H1 (cell line): Measurements from ENCODE around the gene NEK4. TPM values are rescaled to one million over a fixed set of nuclear protein-coding genes. Genes with fewer than 3 reads are reported as not detected.

Experiments
- ATF2 ChIP-seq: IDR thresholded peaks from 2 replicates; pipeline ENCODE4 v1.6.1; 2012; ENCODE audit warnings: low read length, inconsistent platforms
- BACH1 ChIP-seq: IDR thresholded peaks from 2 replicates; pipeline ENCODE4 v1.6.1; 2012; ENCODE audit warnings: low read length, improper control_type of control experiment
- BRCA1 ChIP-seq: IDR thresholded peaks from 2 replicates; pipeline ENCODE4 v1.6.1; 2012; ENCODE audit warnings: low read depth, low read length, improper control_type of control experiment
- CEBPB ChIP-seq: IDR thresholded peaks from 2 replicates; pipeline ENCODE4 v1.6.1; 2012; ENCODE audit warnings: low read depth, low read length
- CTBP2 ChIP-seq: IDR thresholded peaks from 2 replicates; pipeline ENCODE4 v1.7.0; 2011; ENCODE audit warnings: borderline replicate concordance, mild to moderate bottlenecking, moderate library complexity, mixed read lengths, low read length; ENCODE audit not compliant: insufficient read depth, insufficient read length
- EP300 ChIP-seq, 2 experiments: IDR thresholded peaks; 1 replicate in 1 of 2; 2 replicates in 1 of 2; pipeline ENCODE4 v1.6.1; 2011 to 2012; ENCODE audit warnings: low read depth in 2 of 2, low read length in 2 of 2, mild to moderate bottlenecking in 2 of 2, borderline replicate concordance in 1 of 2, inconsistent platforms in 1 of 2, moderate library complexity in 1 of 2
- FOSL1 ChIP-seq: IDR thresholded peaks from 2 replicates; pipeline ENCODE4 v1.6.1; 2011; ENCODE audit warnings: mild to moderate bottlenecking, low read depth, low read length, moderate library complexity; ENCODE audit not compliant: insufficient read depth
- JUN ChIP-seq: IDR thresholded peaks from 2 replicates; pipeline ENCODE4 v1.6.1; 2011; ENCODE audit warnings: low read depth, mild to moderate bottlenecking, improper control_type of control experiment, low read length
- SP1 ChIP-seq: IDR thresholded peaks from 2 replicates; pipeline ENCODE4 v1.6.1; 2011; ENCODE audit warnings: low read depth, low read length
- polyA plus RNA-seq, 7 experiments: library from polyadenylated mRNA; depleted of rRNA in 3 of 7; stranded (reverse) in 5 of 7; unstranded in 2 of 7; fragments of >200 nt in 5 of 7; fragments of 200-250 nt in 2 of 7; gene quantifications; 1 replicate in 5 of 7; 2 replicates in 1 of 7; 4 replicates in 1 of 7; pipeline versions ENCODE4 v1.2.1 to v1.2.3, GENCODE V29; 2011 to 2013; ENCODE audit warnings: missing spikeins in 2 of 7, mixed read lengths in 2 of 7
- total RNA-seq: library from RNA; stranded (reverse); fragmentation: NEBNext Ultra II Directional; extraction: Animal tissue kit (Norgen Biotek cat#: 25700); gene quantifications from 2 replicates; pipeline ENCODE4 v1.2.1, GENCODE V29; 2021
- TF ChIP-seq, protein P1 (sequence below): fragments of 300-600 bp; sonication (generic); IDR thresholded peaks from 2 replicates; pipeline ENCODE4 v1.7.1; 2012; ENCODE audit warnings: low read length, moderate library complexity, mild to moderate bottlenecking, inconsistent platforms; ENCODE audit not compliant: insufficient replicate concordance

The NEK4 gene
- total and polyA plus RNA-seq, 2 of the 8 experiments (the other 6 are each of a cell fraction or from before 2014, with no cell fraction given) = 7.5 to 40.0 TPM

GRCh38 chr3:52794612-52795099 is 23.9 kb upstream of the NEK4 start, which contains the start of gene ITIH3 (continued):
- TF ChIP-seq, protein P1, sequence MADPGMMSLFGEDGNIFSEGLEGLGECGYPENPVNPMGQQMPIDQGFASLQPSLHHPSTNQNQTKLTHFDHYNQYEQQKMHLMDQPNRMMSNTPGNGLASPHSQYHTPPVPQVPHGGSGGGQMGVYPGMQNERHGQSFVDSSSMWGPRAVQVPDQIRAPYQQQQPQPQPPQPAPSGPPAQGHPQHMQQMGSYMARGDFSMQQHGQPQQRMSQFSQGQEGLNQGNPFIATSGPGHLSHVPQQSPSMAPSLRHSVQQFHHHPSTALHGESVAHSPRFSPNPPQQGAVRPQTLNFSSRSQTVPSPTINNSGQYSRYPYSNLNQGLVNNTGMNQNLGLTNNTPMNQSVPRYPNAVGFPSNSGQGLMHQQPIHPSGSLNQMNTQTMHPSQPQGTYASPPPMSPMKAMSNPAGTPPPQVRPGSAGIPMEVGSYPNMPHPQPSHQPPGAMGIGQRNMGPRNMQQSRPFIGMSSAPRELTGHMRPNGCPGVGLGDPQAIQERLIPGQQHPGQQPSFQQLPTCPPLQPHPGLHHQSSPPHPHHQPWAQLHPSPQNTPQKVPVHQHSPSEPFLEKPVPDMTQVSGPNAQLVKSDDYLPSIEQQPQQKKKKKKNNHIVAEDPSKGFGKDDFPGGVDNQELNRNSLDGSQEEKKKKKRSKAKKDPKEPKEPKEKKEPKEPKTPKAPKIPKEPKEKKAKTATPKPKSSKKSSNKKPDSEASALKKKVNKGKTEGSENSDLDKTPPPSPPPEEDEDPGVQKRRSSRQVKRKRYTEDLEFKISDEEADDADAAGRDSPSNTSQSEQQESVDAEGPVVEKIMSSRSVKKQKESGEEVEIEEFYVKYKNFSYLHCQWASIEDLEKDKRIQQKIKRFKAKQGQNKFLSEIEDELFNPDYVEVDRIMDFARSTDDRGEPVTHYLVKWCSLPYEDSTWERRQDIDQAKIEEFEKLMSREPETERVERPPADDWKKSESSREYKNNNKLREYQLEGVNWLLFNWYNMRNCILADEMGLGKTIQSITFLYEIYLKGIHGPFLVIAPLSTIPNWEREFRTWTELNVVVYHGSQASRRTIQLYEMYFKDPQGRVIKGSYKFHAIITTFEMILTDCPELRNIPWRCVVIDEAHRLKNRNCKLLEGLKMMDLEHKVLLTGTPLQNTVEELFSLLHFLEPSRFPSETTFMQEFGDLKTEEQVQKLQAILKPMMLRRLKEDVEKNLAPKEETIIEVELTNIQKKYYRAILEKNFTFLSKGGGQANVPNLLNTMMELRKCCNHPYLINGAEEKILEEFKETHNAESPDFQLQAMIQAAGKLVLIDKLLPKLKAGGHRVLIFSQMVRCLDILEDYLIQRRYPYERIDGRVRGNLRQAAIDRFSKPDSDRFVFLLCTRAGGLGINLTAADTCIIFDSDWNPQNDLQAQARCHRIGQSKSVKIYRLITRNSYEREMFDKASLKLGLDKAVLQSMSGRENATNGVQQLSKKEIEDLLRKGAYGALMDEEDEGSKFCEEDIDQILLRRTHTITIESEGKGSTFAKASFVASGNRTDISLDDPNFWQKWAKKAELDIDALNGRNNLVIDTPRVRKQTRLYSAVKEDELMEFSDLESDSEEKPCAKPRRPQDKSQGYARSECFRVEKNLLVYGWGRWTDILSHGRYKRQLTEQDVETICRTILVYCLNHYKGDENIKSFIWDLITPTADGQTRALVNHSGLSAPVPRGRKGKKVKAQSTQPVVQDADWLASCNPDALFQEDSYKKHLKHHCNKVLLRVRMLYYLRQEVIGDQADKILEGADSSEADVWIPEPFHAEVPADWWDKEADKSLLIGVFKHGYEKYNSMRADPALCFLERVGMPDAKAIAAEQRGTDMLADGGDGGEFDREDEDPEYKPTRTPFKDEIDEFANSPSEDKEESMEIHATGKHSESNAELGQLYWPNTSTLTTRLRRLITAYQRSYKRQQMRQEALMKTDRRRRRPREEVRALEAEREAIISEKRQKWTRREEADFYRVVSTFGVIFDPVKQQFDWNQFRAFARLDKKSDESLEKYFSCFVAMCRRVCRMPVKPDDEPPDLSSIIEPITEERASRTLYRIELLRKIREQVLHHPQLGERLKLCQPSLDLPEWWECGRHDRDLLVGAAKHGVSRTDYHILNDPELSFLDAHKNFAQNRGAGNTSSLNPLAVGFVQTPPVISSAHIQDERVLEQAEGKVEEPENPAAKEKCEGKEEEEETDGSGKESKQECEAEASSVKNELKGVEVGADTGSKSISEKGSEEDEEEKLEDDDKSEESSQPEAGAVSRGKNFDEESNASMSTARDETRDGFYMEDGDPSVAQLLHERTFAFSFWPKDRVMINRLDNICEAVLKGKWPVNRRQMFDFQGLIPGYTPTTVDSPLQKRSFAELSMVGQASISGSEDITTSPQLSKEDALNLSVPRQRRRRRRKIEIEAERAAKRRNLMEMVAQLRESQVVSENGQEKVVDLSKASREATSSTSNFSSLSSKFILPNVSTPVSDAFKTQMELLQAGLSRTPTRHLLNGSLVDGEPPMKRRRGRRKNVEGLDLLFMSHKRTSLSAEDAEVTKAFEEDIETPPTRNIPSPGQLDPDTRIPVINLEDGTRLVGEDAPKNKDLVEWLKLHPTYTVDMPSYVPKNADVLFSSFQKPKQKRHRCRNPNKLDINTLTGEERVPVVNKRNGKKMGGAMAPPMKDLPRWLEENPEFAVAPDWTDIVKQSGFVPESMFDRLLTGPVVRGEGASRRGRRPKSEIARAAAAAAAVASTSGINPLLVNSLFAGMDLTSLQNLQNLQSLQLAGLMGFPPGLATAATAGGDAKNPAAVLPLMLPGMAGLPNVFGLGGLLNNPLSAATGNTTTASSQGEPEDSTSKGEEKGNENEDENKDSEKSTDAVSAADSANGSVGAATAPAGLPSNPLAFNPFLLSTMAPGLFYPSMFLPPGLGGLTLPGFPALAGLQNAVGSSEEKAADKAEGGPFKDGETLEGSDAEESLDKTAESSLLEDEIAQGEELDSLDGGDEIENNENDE = no peak
- TF ChIP-seq ATF2 (no peak), SP1 (no peak), EP300 (IDR thresholded peaks at IDR 0.05; ENCODE audit: borderline replicate concordance in 1 of 2, low read depth in 2 of 2, low read length in 2 of 2) (no peak), BACH1 (no peak), CTBP2 (no peak), JUN (no peak), CEBPB (no peak), BRCA1 (no peak), FOSL1 (no peak)
